Measurements from ENCODE around the gene NTN5.
"Not testable (repeated sequence)": the region's sequence is repeated elsewhere in the genome, so short reads cannot be mapped to it uniquely, and the experiment has no call there.

The NTN5 gene

GRCh38 chr19:48639483-48640375 lies 33.1 kb downstream of the NTN5 start:
- no peak for DNase-seq

- DNase-seq: no peak
These were observed 33.9 kb downstream of the NTN5 start for GRCh38 chr19:48638831-48639381.

GRCh38 chr19:48637948-48638830 lies 34.6 kb downstream of the NTN5 start:
- no peak for DNase-seq

GRCh38 chr19:48637449-48637947 lies 35.3 kb downstream of the NTN5 start:
- peak; percentile 100 for DNase-seq

- DNase-seq: no peak
These were observed 35.9 kb downstream of the NTN5 start, which contains the start of gene DBP for GRCh38 chr19:48636859-48637448. DBP (minus strand) TSS chr19:48637379; CDS start chr19:48636994, 385 bp downstream.

- DNase-seq: no peak
These were observed 36.6 kb downstream of the NTN5 start for GRCh38 chr19:48635966-48636858.

- no peak for DNase-seq
These were observed 37.4 kb downstream of the NTN5 start for GRCh38 chr19:48635263-48635965.

- DNase-seq: peak; percentile 80
These were observed 38.2 kb downstream of the NTN5 start for GRCh38 chr19:48634424-48635262.

GRCh38 chr19:48634036-48634342 lies 38.8 kb downstream of the NTN5 start:
- no peak for DNase-seq

GRCh38 chr19:48633148-48634035 lies 39.4 kb downstream of the NTN5 start:
- DNase-seq: no peak

- DNase-seq: no peak
These were observed 40.1 kb downstream of the NTN5 start for GRCh38 chr19:48632692-48633147.

- DNase-seq: not testable (repeated sequence)
These were observed 40.5 kb downstream of the NTN5 start for GRCh38 chr19:48632286-48632685.

- DNase-seq: no peak
These were observed 41.6 kb downstream of the NTN5 start for GRCh38 chr19:48631225-48631624.

GRCh38 chr19:48630296-48631063 lies 42.3 kb downstream of the NTN5 start:
- DNase-seq: no peak

- DNase-seq: no peak
These were observed 43.1 kb downstream of the NTN5 start for GRCh38 chr19:48629599-48630295.

GRCh38 chr19:48629297-48629598 lies 43.6 kb downstream of the NTN5 start:
- DNase-seq: no peak

GRCh38 chr19:48628486-48629296 lies 44.1 kb downstream of the NTN5 start:
- DNase-seq: no peak
